Activated effector memory CD4-positive, alpha-beta T cell treated with anti-CD3 and anti-CD28 coated beads, Interleukin-2, amount 50 U/mL, for 16 hours (primary cell): Measurements from ENCODE around the gene SNAP47.
"Not testable (repeated sequence)": the region's sequence is repeated elsewhere in the genome, so short reads cannot be mapped to it uniquely, and the experiment has no call there.

Experiments
- DNase-seq: peaks from one replicate; pipeline ENCODE4 v3.0.0-alpha.2; 2020

Gene SNAP47, protein sequence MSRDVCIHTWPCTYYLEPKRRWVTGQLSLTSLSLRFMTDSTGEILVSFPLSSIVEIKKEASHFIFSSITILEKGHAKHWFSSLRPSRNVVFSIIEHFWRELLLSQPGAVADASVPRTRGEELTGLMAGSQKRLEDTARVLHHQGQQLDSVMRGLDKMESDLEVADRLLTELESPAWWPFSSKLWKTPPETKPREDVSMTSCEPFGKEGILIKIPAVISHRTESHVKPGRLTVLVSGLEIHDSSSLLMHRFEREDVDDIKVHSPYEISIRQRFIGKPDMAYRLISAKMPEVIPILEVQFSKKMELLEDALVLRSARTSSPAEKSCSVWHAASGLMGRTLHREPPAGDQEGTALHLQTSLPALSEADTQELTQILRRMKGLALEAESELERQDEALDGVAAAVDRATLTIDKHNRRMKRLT

DNA sequence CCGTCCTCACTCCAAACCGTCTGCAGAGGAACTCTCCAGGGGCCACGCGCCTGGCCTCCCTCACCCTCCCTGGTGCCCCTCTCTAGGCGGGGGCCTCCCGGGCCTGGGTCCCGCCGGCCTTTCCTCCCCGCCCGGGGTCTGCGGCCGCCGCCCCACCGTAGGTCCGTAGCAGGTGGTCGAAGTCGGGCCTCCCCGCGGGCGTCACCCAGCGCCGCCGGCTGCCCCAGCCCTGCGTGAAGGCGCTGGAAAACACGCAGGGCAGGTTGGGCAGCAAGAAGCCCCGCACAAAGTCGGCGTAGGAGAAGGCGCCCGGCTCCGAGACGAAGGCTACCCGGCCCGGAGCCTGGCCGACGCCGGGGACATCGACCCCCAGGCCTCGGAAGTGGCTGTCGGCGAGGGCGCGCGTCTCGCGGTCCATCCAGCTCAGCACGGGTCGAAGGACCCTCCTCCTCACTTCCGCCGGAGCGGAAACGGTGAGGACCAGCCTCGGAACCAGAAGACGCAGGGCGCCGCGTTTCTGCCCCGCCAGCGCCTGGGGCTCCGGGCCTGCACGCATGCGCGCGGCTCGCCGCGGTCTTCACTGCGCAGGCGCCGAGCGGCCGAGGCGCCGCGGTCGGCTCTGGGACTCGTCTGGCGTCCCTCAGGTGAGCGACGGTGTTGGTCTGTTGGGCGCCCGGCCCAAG lies at the start of gene SNAP47, which contains the start of gene JMJD4:
SNAP47 (plus strand) TSS at position 580 of the 683 bp plus-strand sequence. CDS start 12,302 bp downstream, outside the sequence.
JMJD4 (minus strand) TSS at position 447 of the 683 bp plus-strand sequence; CDS start at position 418, 29 bp downstream.
- peak; percentile 98 for DNase-seq

DNA sequence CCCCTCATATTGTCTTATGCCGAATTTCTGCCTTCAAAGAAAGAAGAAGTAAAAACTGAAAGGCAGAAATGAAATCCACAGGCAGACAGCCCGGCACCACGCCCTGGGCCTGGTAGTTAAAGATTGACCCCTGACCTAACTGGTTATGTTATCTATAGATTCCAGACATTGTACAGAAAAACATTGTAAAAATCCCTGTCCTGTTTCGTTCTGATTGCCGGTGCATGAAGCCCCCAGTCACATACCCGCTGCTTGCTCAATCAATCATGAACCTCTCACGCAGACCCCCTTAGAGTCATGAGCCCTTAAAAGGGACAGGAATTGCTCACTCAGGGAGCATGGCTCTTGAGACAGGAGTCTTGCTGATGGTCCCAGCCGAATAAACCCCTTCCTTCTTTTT lies 49.4 kb upstream of the SNAP47 start:
- DNase-seq = no peak

GRCh38 chr1:227697321-227697864 lies 37.8 kb upstream of the SNAP47 start:
- no peak for DNase-seq

GRCh38 chr1:227701631-227702030 lies 33.6 kb upstream of the SNAP47 start:
- not testable (repeated sequence) for DNase-seq

GRCh38 chr1:227707846-227708245 lies 27.4 kb upstream of the SNAP47 start:
- no peak for DNase-seq

DNA sequence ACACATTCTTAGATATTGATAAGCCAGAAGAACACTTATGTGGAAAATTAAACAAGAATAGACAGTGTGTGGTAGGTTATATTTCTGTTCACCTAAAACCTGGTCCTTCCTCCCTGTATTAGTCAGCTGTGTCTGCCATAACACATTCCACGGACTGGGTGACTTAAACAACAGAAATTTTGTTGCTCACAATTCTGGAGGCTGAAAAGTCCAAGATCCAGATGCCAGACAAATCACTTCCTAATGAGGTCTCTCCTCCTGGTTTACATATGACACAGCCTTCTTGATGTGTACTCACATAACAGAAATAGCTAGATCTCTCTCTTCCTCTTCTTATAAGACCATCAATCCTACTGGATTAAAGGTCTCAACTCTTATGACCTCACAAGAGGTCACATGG lies 25.8 kb upstream of the SNAP47 start:
- DNase-seq = no peak

DNA sequence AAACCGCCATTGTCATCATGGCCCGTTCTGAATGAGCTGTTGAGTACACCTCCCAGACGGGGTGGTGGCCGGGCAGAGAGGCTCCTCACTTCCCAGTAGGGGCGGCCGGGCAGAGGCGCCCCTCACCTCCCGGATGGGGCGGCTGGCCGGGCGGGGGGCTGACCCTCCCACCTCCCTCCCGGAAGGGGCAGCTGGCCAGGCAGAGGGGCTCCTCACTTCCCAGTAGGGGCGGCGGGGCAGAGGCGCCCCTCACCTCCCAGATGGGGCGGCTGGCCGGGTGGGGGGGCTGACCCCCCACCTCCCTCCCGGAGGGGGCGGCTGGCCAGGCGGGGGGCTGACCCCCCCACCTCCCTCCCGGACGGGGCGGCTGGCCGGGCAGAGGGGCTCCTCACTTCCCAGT lies 24.8 kb upstream of the SNAP47 start:
- DNase-seq = not testable (repeated sequence)

DNA sequence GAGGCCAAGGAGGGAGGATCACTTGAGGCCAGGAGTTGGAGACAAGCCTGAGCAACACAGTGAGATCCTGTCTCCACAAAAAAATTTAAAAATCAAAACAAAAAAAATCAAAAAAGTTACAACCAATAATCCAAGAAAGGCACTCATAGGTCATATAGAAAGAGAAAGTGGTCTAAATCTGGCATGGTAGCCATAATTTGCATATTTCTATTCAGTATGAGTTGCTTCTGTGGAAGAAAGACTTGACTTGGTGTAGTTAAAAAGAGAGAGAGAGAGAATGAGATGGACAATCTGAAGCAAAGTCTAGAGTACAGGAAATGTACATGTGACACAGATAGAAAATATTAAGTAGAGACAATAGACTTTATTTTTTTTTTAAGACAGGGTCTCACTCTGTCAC lies 22.6 kb upstream of the SNAP47 start:
- DNase-seq = no peak

GRCh38 chr1:227718932-227719331 lies 16.3 kb upstream of the SNAP47 start:
- no peak for DNase-seq

GRCh38 chr1:227723474-227723873 lies 11.8 kb upstream of the SNAP47 start:
- no peak for DNase-seq

GRCh38 chr1:227725046-227725445 lies 10.2 kb upstream of the SNAP47 start:
- no peak for DNase-seq

GRCh38 chr1:227726318-227726717 lies 8.9 kb upstream of the SNAP47 start:
- DNase-seq = no peak

GRCh38 chr1:227726924-227727599 lies 8.2 kb upstream of the SNAP47 start:
- DNase-seq = no peak

DNA sequence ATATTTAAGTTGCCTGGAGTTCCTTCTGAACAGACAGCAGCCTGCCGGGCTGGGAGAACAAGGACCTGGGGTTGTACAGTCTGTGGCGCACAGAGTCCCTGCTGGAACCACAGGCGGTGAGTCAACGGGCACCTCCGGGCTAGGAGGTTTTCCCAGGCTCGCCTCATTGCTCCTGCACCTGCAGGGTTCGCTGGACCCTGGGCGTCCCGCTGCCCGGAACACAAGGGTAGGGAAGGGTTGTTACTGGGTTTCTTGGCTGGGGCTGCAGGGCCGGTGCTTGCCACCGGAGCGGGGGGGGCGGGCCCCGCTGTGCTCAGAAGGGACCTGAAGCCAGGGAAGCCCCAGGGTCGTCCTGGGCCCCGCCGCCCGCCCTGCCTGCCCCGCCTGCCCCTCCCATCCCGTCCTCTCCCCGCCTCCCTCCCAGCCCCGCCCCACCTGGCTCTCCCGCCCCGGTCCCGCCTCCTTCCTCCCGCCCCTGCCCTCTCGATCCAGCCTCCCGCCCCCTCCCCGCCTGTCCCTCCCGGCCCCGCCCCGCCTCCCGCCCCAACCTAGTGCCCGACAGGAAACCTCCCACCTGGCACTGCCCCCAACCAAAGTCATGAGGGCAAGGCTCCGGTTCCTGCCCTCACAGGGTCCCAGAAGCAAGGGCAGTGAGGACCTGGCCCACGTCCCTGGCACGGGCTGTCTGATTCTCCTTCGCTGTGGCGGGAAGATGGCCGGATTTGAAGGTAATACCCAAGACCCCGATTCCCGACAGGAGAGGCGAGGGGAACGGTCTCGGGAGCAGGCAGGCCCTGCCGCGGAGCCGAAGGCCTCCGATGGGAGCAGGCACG lies 7.0 kb upstream of the SNAP47 start:
- DNase-seq = peak; percentile 88

DNA sequence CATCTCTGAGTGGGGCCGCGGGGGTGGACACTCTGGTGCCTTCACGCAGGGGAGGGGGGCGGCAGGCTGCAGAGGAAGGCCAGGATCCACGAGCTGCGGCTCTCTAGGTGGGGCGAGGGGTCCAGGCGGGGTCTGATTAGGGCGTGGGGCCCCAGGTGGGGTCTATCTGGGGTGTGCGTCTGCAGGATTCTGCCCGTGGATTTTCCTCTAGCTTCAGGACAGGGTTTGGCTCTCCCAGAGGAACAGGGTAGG lies 6.4 kb upstream of the SNAP47 start:
- DNase-seq = no peak

DNA sequence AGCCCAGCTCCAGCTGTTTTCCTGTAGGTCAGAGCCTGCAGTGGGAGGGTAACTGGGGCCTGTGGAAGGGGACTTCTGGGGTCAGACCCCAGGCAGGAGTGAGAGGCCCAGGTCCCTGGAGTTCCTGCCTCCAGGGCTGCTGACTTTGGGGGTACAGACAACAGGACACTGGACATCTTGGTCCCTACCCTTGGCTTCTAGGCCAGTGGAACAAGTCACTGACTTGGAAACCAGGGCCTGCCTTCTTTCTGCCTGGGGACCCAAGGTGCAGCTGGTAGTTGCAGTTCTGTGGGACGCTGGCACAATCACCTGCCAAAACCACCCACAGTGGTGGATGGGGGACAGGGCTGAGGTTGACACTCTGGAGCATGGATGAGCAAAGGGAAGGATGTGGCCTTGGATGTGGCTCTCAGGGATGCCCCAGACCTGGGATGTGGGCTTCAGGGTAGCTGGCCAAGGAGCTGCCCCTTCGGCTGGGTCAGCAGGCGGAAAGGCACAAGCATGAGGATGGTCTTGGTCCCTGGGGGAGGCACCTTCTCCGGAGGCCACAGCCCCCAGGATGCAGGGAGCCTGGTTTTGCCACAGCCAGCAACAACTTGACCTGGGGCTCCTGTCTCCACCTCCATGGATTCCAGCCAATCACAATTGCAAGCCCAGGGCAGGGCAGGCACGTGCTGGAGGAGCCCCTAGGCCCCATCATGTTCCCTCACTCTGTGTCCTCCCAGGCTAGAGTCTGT lies 5.9 kb upstream of the SNAP47 start:
- no peak for DNase-seq

DNA sequence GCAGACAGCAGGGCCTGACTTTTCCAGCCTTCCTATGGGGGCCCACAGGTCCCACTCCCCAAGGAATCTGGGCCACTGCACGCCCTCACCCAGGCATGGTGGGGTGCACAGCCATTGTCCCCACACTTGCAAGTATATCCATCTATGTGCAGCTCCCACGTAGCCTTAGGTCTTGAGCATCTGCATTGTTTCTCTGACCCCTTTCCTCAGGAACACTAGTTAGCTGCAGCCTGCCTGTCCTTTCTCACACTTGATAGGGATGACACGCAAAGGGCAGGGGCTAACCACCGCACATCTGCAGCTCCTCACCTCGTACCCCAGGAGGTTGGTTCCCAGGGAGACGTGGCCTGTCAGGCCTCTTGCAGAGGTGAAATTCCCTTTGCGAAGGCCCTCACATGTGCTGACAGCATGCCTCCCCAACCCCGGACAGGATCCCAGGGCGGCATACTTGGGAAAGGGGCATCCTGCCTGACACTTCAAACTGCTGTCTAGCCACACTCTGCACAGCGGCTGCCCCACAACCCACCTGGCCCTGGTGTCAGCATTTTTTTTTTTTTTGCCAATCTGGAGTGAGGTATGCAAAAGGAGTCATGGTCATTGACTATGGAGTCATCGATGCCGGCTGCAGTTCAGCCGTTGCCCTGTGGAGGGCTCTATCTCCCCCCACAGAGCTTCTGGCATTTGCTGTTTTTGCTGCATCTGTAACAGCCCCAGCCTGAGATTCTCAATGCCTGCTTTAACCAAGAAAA lies 5.2 kb upstream of the SNAP47 start:
- peak; percentile 80 for DNase-seq

GRCh38 chr1:227730630-227731151 lies 4.5 kb upstream of the SNAP47 start:
- DNase-seq = no peak

DNA sequence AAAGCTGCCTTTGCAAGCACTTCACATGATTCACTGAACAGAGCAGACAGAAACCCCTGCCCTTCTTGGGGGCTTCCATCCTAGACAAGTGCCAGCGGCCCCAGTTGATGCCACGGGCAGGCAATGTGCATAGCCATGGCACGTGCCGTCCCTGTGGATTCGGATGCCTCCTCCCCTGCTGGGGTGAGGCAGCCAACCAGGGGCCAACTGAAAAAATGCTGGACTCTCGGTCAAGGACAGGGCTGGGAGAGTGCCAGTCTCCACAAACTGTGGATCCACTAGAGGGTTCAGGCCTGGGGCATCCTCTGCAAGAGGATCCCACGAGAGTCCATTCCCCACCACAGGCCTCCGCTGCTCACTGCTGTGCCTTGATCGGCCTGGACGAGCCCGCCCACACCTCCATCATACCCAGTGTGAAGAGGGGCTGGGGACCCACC lies 4.0 kb upstream of the SNAP47 start:
- DNase-seq = no peak

GRCh38 chr1:227731696-227732585 lies 3.3 kb upstream of the SNAP47 start:
- no peak for DNase-seq
